HAP-1 (cell line): ENCODE data around the gene NMRK2.
"Not testable (repeated sequence)": the region's sequence is repeated elsewhere in the genome, so short reads cannot be mapped to it uniquely, and the experiment has no call there.

ENCODE experiments used
- DNase-seq, 2 experiments: peaks; one replicate each; pipeline ENCODE4 v3.0.0-alpha.2; 2016 to 2020; ENCODE audit warnings: low spot score in 2 of 2
- H3K27me3 ChIP-seq: fragments of 250-450 bp; sonication (Bioruptor Pico); 2 replicates; pipeline ENCODE4 v1.5.1; 2020; ENCODE audit warnings: low read depth, mild to moderate bottlenecking, moderate library complexity
- H3K36me3 ChIP-seq: fragments of 250-450 bp; sonication (Bioruptor Pico); replicated peaks from 2 replicates; pipeline ENCODE4 v1.5.1; 2020; ENCODE audit warnings: mild to moderate bottlenecking
- H3K4me1 ChIP-seq: fragments of 250-450 bp; sonication (Bioruptor Pico); 2 replicates; pipeline ENCODE4 v1.5.1; 2020; ENCODE audit warnings: mild to moderate bottlenecking
- H3K4me3 ChIP-seq: fragments of 250-450 bp; sonication (Bioruptor Pico); 2 replicates; pipeline ENCODE4 v1.5.1; 2020; ENCODE audit warnings: mild to moderate bottlenecking, moderate library complexity
- H3K9me3 ChIP-seq: fragments of 250-450 bp; sonication (Bioruptor Pico); 2 replicates; pipeline ENCODE4 v1.5.1; 2020; ENCODE audit warnings: mild to moderate bottlenecking, moderate library complexity
- in situ Hi-C: fragments of 300-500 bp; cut with MboI; formaldehyde crosslinking; loops from 3 replicates; pipeline ENCODE4 v1.14.3; 2020; ENCODE audit warnings: low sequenced_read_pairs, inconsistent platforms, mixed read lengths

NMRK2 gene

GRCh38 chr19:3910105-3910504 is 22.8 kb upstream of the NMRK2 start:
- in situ Hi-C loops: no loop called here
- Histone ChIP-seq H3K4me3 (no peak overlapping the region), H3K36me3 (no peaks in the 10 kb centered on the region), H3K27me3 (no peaks in the 10 kb centered on the region), H3K9me3 (peaks cover 7% of the 10 kb centered on the region; the same call in 1 of the 2 replicates), H3K4me1 (no peaks in the 10 kb centered on the region)
- DNase-seq: no peak

- H3K9me3 ChIP-seq: peaks cover 7% of the 10 kb centered on the region; the same call in 1 of the 2 replicates
- H3K4me3 ChIP-seq: peak overlapping the region; percentile 14
- H3K27me3 ChIP-seq: no peaks in the 10 kb centered on the region
- peak in 1 of 2 experiments; percentile 61 for DNase-seq
- in situ Hi-C loops: no loop called here
- no peaks in the 10 kb centered on the region for H3K36me3 ChIP-seq
- H3K4me1 ChIP-seq: no peaks in the 10 kb centered on the region
Measured at GRCh38 chr19:3914199-3914598, 18.7 kb upstream of the NMRK2 start.

GRCh38 chr19:3916033-3916432 is 16.8 kb upstream of the NMRK2 start:
- in situ Hi-C loops: no loop called here
- 0 out of 2 replicates have a peak, but pooled peaks cover 3% of the 10 kb centered on the region for H3K9me3 ChIP-seq
- no peak overlapping the region for H3K4me3 ChIP-seq
- H3K36me3 ChIP-seq: no peaks in the 10 kb centered on the region
- no peak for DNase-seq
- no peaks in the 10 kb centered on the region for H3K4me1 ChIP-seq
- no peaks in the 10 kb centered on the region for H3K27me3 ChIP-seq

- Histone ChIP-seq H3K4me1 (no peaks in the 10 kb centered on the region), H3K4me3 (no peak overlapping the region)
- in situ Hi-C loops: no loop called here
Measured at GRCh38 chr19:3919793-3920192, 13.1 kb upstream of the NMRK2 start.

GRCh38 chr19:3923096-3923758 is 9.6 kb upstream of the NMRK2 start:
- H3K36me3 ChIP-seq: no peaks in the 10 kb centered on the region
- no peaks in the 10 kb centered on the region for H3K4me1 ChIP-seq
- H3K27me3 ChIP-seq: no peaks in the 10 kb centered on the region
- no peak overlapping the region for H3K4me3 ChIP-seq
- H3K9me3 ChIP-seq: peaks cover 3% of the 10 kb centered on the region; the same call in 1 of the 2 replicates
- DNase-seq: no peak
- in situ Hi-C loops: no loop called here

More at GRCh38 chr19:3919793-3920192, 13.1 kb upstream of the NMRK2 start:
- no peaks in the 10 kb centered on the region for H3K36me3 ChIP-seq
- H3K9me3 ChIP-seq: peaks cover 3% of the 10 kb centered on the region; the same call in 1 of the 2 replicates
- DNase-seq: no peak
- no peaks in the 10 kb centered on the region for H3K27me3 ChIP-seq

- Histone ChIP-seq H3K4me1 (no peaks in the 10 kb centered on the region), H3K9me3 (peaks cover 3% of the 10 kb centered on the region; the same call in 1 of the 2 replicates), H3K27me3 (no peaks in the 10 kb centered on the region), H3K4me3 (no peak overlapping the region), H3K36me3 (no peaks in the 10 kb centered on the region)
- in situ Hi-C loops: no loop called here
- DNase-seq: no peak
Measured at GRCh38 chr19:3923912-3924311, 9.0 kb upstream of the NMRK2 start.

- no peaks in the 10 kb centered on the region for H3K27me3 ChIP-seq
- in situ Hi-C loops: no loop called here
- H3K36me3 ChIP-seq: no peaks in the 10 kb centered on the region
- no peaks in the 10 kb centered on the region for H3K9me3 ChIP-seq
- DNase-seq: no peak
- H3K4me1 ChIP-seq: no peaks in the 10 kb centered on the region
- H3K4me3 ChIP-seq: no peak overlapping the region
Measured at GRCh38 chr19:3931041-3931440, 1.8 kb upstream of the NMRK2 start.

- H3K36me3 ChIP-seq: no peaks in the 10 kb centered on the region
- H3K9me3 ChIP-seq: no peaks in the 10 kb centered on the region
- in situ Hi-C loops: no loop called here
- DNase-seq: no peak
- H3K4me1 ChIP-seq: no peaks in the 10 kb centered on the region
- H3K4me3 ChIP-seq: no peak overlapping the region
- H3K27me3 ChIP-seq: no peaks in the 10 kb centered on the region
Measured at GRCh38 chr19:3936506-3937442, 3.9 kb downstream of the NMRK2 start.

- in situ Hi-C loops, H3K27me3 ChIP-seq: not testable (repeated sequence)
Measured at GRCh38 chr19:3938300-3938950, 5.6 kb downstream of the NMRK2 start.

GRCh38 chr19:3942790-3943409 is 10.0 kb downstream of the NMRK2 start:
- Histone ChIP-seq H3K9me3 (no peaks in the 10 kb centered on the region), H3K4me1 (no peaks in the 10 kb centered on the region), H3K27me3 (no peaks in the 10 kb centered on the region), H3K36me3 (no peaks in the 10 kb centered on the region), H3K4me3 (no peak overlapping the region)
- DNase-seq: no peak
- in situ Hi-C loops: no loop called here

More at GRCh38 chr19:3938300-3938950, 5.6 kb downstream of the NMRK2 start:
- DNase-seq, H3K4me1 ChIP-seq, H3K36me3 ChIP-seq, H3K4me3 ChIP-seq, H3K9me3 ChIP-seq: not testable (repeated sequence)

- no peak overlapping the region for H3K4me3 ChIP-seq
- H3K4me1 ChIP-seq: no peaks in the 10 kb centered on the region
- H3K9me3 ChIP-seq: no peaks in the 10 kb centered on the region
- no peak for DNase-seq
- no peaks in the 10 kb centered on the region for H3K27me3 ChIP-seq
- in situ Hi-C loops: no loop called here
- H3K36me3 ChIP-seq: no peaks in the 10 kb centered on the region
Measured at GRCh38 chr19:3944018-3944721, 11.3 kb downstream of the NMRK2 start.

GRCh38 chr19:3945838-3946237 is 13.0 kb downstream of the NMRK2 start:
- no peaks in the 10 kb centered on the region for H3K9me3 ChIP-seq
- no peaks in the 10 kb centered on the region for H3K4me1 ChIP-seq
- H3K36me3 ChIP-seq: no peaks in the 10 kb centered on the region
- no peak for DNase-seq
- no peak overlapping the region for H3K4me3 ChIP-seq
- in situ Hi-C loops: no loop called here
- no peaks in the 10 kb centered on the region for H3K27me3 ChIP-seq
